Heart left ventricle (tissue), 16 donors: ENCODE measurements around the gene NEDD9. TPM values are rescaled to one million over a fixed set of nuclear protein-coding genes. Genes with fewer than 3 reads are reported as not detected.

Experiments
- ATAC-seq, 4 donors: fragments of 200-7000 bp; cut with Tn5 transposase; one replicate each; pipeline ENCODE4 v1.9.1; 2020 to 2022; ENCODE audit warnings: moderate library complexity in 4 of 4, mild to moderate bottlenecking in 3 of 4, moderate number of reproducible peaks in 1 of 4
- DNase-seq, 5 donors: peaks; one replicate each; pipeline ENCODE4 v3.0.0-alpha.2; 2020
- H3K27ac ChIP-seq, 12 donors: fragments of 200-600 bp; sonication (generic) in 4 of 12; one replicate each; pipeline versions ENCODE4 v1.5.0 to v1.8.0; 2016 to 2022; ENCODE audit warnings: mild to moderate bottlenecking in 2 of 12
- H3K27me3 ChIP-seq, 9 donors: fragments of 200-600 bp; sonication (generic) in 2 of 9; one replicate each; pipeline versions ENCODE4 v1.5.1 to v1.8.0; 2016 to 2022; ENCODE audit warnings: mild to moderate bottlenecking in 3 of 9
- H3K36me3 ChIP-seq, 9 donors: fragments of 200-600 bp; sonication (generic) in 2 of 9; one replicate each; pipeline versions ENCODE4 v1.5.0 to v1.8.0; 2018 to 2022; ENCODE audit warnings: mild to moderate bottlenecking in 2 of 9
- H3K4me1 ChIP-seq, 12 donors: fragments of 200-600 bp; sonication (generic) in 4 of 12; one replicate each; pipeline versions ENCODE4 v1.5.0 to v1.8.0; 2016 to 2022; ENCODE audit warnings: mild to moderate bottlenecking in 3 of 12
- H3K4me3 ChIP-seq, 12 donors: fragments of 200-600 bp; sonication (generic) in 4 of 12; one replicate each; pipeline versions ENCODE4 v1.5.0 to v1.8.0; 2017 to 2022; ENCODE audit warnings: mild to moderate bottlenecking in 9 of 12, moderate library complexity in 4 of 12
- H3K9me3 ChIP-seq, 12 donors: fragments of 200-600 bp; sonication (generic) in 4 of 12; one replicate each; pipeline versions ENCODE4 v1.5.0 to v1.8.0; 2016 to 2022; ENCODE audit warnings: mild to moderate bottlenecking in 1 of 12
- CTCF ChIP-seq, 12 donors: fragments of 200-600 bp; sonication (generic) in 4 of 12; IDR thresholded peaks; one replicate each; pipeline versions ENCODE4 v1.5.0 to v1.8.0; 2018 to 2022; ENCODE audit warnings: antibody characterized with exemption in 12 of 12, mild to moderate bottlenecking in 5 of 12
- POLR2A ChIP-seq, 2 donors: fragments of 450-650 bp; IDR thresholded peaks; one replicate each; pipeline ENCODE4 v1.6.1; 2017; ENCODE audit warnings: antibody characterized with exemption in 2 of 2, mild to moderate bottlenecking in 2 of 2, moderate library complexity in 2 of 2
- WGBS, 4 donors: extraction: QIAGEN DNeasy Blood & Tissue Kit in 2 of 4; methylation state at CpG; one replicate each; pipeline versions ENCODE4 v1.1.5 to v1.1.7; 2013 to 2018; 5-methylcytosine and 5-hydroxymethylcytosine counted together
- intact Hi-C, 10 donors: fragments of 100-400 bp; cut with DNase I; formaldehyde crosslinking; loops; one replicate each; pipeline versions ENCODE4 v1.11.1 to v1.14.2; 2022
- polyA plus RNA-seq, 2 donors: library from polyadenylated mRNA; stranded (reverse); fragments of 200-250 nt; gene quantifications; one replicate each; pipeline ENCODE4 v1.2.3, GENCODE V29; 2013
- total RNA-seq, 9 donors: library from RNA; depleted of rRNA in 2 of 9; stranded (reverse); fragments of >200 nt in 2 of 9; fragmentation: NEBNext Ultra II Directional in 3 of 9; extraction: Animal tissue kit (Norgen Biotek cat#: 25700) in 3 of 9; gene quantifications; one replicate each; pipeline versions ENCODE4 v1.1.0 to v1.2.4, GENCODE V29; 2016 to 2023
- donor health status: ischemic (EF 13 %, LVEDD 7.1; RV severe dilation, severe dysfunction).
- donor health status: healthy with polysubstance abuse.
- donor health status: DM: no; HTN: yes; CAD: no.
- donor health status: DM: no; HTN: no; CAD: no.
- donor health status: ischemic (EF 25% LVEDD 6.9; RV normal size, moderate dysfunction).
- donor health status: ischemic (EF 25% LVEDD 5.7; RV mildly dilated, moderate dysfunction).
- donor health status: healthy.
- donor health status: DM: yes; HTN: yes; CAD: no.
- donor health status: ischemic (EF 35%, LVEDD 5.7; RV mildly dilated, moderate dysfunction).
- donor health status: nonischemic (EF 11% LVEDD 7.7; RV severe dilation, severe dysfunction).
- donor health status: DM: yes; HTN: yes; CAD: no.
- donor health status: PGD.
- donor health status: ischemic (EF 29% LVEDD 5.4; RV normal size, mild dysfunction).
- donor health status: nonischemic (EF 23%, LVEDD 6.1; RV moderate dilation, normal function).

The NEDD9 gene
- total and polyA plus RNA-seq, 11 donors = 10.2 to 55.7 (median 20.9) TPM

- Histone ChIP-seq H3K27me3 (no peaks in the 10 kb centered on the region), H3K4me3 (no peak overlapping the region), H3K27ac (no peak overlapping the region), H3K4me1 (peaks cover 0 to 8% (median 0%) of the 10 kb centered on the region in 12 donors), H3K36me3 (peaks cover 3 to 100% (median 98%) of the 10 kb centered on the region in 9 donors), H3K9me3 (no peaks in the 10 kb centered on the region)
- ATAC-seq (no peak), DNase-seq (no peak)
- 92 to 96% (median 95%) methylated on average over 5 of the region's 5 CpGs for WGBS, 4 donors
- intact Hi-C loops = loop anchor here in 1 of 10 donors (10.0 kb wide), 1 partner anchor 126 kb away; no protein-coding TSS in a partner anchor
- TF ChIP-seq CTCF (IDR thresholded peaks at IDR 0.05) = no peak
- TF ChIP-seq POLR2A (IDR thresholded peaks at IDR 0.05) = no peak
Measured at GRCh38 chr6:11188161-11188915, 44.1 kb downstream of the NEDD9 start.

GRCh38 chr6:11187301-11187700 lies 45.2 kb downstream of the NEDD9 start:
- no peak overlapping the region for H3K4me3 ChIP-seq
- no peak overlapping the region for H3K27ac ChIP-seq
- intact Hi-C loops = loop anchor here in 1 of 10 donors (10.0 kb wide), 1 partner anchor 128 kb away; no protein-coding TSS in a partner anchor
- peaks cover 3 to 97% (median 87%) of the 10 kb centered on the region in 9 donors for H3K36me3 ChIP-seq
- no peaks in the 10 kb centered on the region for H3K27me3 ChIP-seq
- H3K4me1 ChIP-seq = peaks cover 0 to 8% (median 0%) of the 10 kb centered on the region in 12 donors
- no peak for TF ChIP-seq POLR2A (IDR thresholded peaks at IDR 0.05)
- no peak for TF ChIP-seq CTCF (IDR thresholded peaks at IDR 0.05)
- H3K9me3 ChIP-seq = peaks cover 0 to 2% (median 0%) of the 10 kb centered on the region in 12 donors
- DNase-seq = no peak
- 92 to 98% (median 96%) methylated on average over 6 of the region's 6 CpGs for WGBS, 4 donors
- no peak for ATAC-seq

GRCh38 chr6:11185204-11185842 lies 47.1 kb downstream of the NEDD9 start:
- H3K27ac ChIP-seq = no peak overlapping the region
- ATAC-seq (peak in 1 of 4 donors; percentile 26), DNase-seq (no peak)
- intact Hi-C loops = loop anchor here in 1 of 10 donors (10.0 kb wide), 1 partner anchor 129 kb away; no protein-coding TSS in a partner anchor
- H3K9me3 ChIP-seq = peaks cover 0 to 11% (median 0%) of the 10 kb centered on the region in 12 donors
- 88 to 92% (median 90%) methylated on average over 17 of the region's 17 CpGs for WGBS, 4 donors
- no peaks in the 10 kb centered on the region for H3K27me3 ChIP-seq
- H3K36me3 ChIP-seq = peaks cover 3 to 78% (median 67%) of the 10 kb centered on the region in 9 donors
- no peak overlapping the region for H3K4me3 ChIP-seq
- no peaks in the 10 kb centered on the region for H3K4me1 ChIP-seq
- TF ChIP-seq CTCF (IDR thresholded peaks at IDR 0.05) = no peak
- no peak for TF ChIP-seq POLR2A (IDR thresholded peaks at IDR 0.05)

GRCh38 chr6:11183761-11184362 lies 48.6 kb downstream of the NEDD9 start:
- no peak for TF ChIP-seq POLR2A (IDR thresholded peaks at IDR 0.05)
- Histone ChIP-seq H3K27ac (no peak overlapping the region), H3K27me3 (no peaks in the 10 kb centered on the region), H3K9me3 (peaks cover 0 to 17% (median 0%) of the 10 kb centered on the region in 12 donors), H3K36me3 (peaks cover 0 to 63% (median 53%) of the 10 kb centered on the region in 9 donors), H3K4me3 (no peak overlapping the region), H3K4me1 (no peaks in the 10 kb centered on the region)
- ATAC-seq (no peak), DNase-seq (no peak)
- intact Hi-C loops = loop anchor here in 1 of 10 donors (10.0 kb wide), 1 partner anchor 131 kb away; no protein-coding TSS in a partner anchor
- 86 to 93% (median 89%) methylated on average over 3 of the region's 3 CpGs for WGBS, 4 donors
